Activated CD8-positive, alpha-beta T cell treated with anti-CD3 and anti-CD28 coated beads for 36 hours (primary cell): ENCODE measurements around the gene DCAF12. TPM values are rescaled to one million over a fixed set of nuclear protein-coding genes. Genes with fewer than 3 reads are reported as not detected.

ENCODE experiments used
- ATAC-seq: fragments of 200-7000 bp; cut with Tn5 transposase; one replicate; pipeline ENCODE4 v1.10.0; 2021; ENCODE audit warnings: mild to moderate bottlenecking, moderate library complexity
- CTCF ChIA-PET: fragments of 350-600 bp; sonication (Branson Sonifier 250); formaldehyde crosslinking; loops from one replicate; lab custom pipeline; 2021; ENCODE audit warnings: antibody characterized with exemption; lab: Charles Lee
- POLR2A ChIA-PET: fragments of 350-600 bp; sonication (Branson Sonifier 250); formaldehyde crosslinking; loops from one replicate; lab custom pipeline; 2021; ENCODE audit warnings: antibody characterized with exemption; lab: Charles Lee
- DNase-seq: peaks from one replicate; pipeline ENCODE4 v3.0.0-alpha.2; 2020
- H3K27ac Mint-ChIP-seq: one replicate; pipeline ENCODE4 v1.8.0; 2021; ENCODE audit warnings: mild to moderate bottlenecking, mixed read lengths
- H3K27me3 Mint-ChIP-seq: one replicate; pipeline ENCODE4 v1.8.0; 2021; ENCODE audit warnings: mixed read lengths
- H3K36me3 Mint-ChIP-seq: one replicate; pipeline ENCODE4 v1.8.0; 2021; ENCODE audit warnings: low read depth, mixed read lengths
- H3K4me1 Mint-ChIP-seq: one replicate; pipeline ENCODE4 v1.8.0; 2021; ENCODE audit warnings: low read depth, mixed read lengths
- H3K4me3 Mint-ChIP-seq: one replicate; pipeline ENCODE4 v1.8.0; 2021; ENCODE audit warnings: mild to moderate bottlenecking, moderate library complexity, mixed read lengths
- H3K9me3 Mint-ChIP-seq: one replicate; pipeline ENCODE4 v1.8.0; 2021; ENCODE audit warnings: mixed read lengths
- intact Hi-C: fragments of 100-400 bp; cut with micrococcal nuclease; formaldehyde crosslinking; loops from one replicate; pipeline ENCODE4 v1.10.0; 2022
- total RNA-seq, 2 experiments: library from RNA; stranded (reverse); gene quantifications; one replicate each; pipeline ENCODE4 v1.2.3, GENCODE V29; 2021
- TF ChIP-seq, protein P1 (sequence below): fragments of 200-600 bp; IDR thresholded peaks from one replicate; pipeline ENCODE4 v1.8.0; 2022; ENCODE audit warnings: antibody characterized with exemption, mild to moderate bottlenecking

DCAF12 gene
- total RNA-seq, 2 experiments from 2014 or later: 30.5 to 34.7 TPM

DNA sequence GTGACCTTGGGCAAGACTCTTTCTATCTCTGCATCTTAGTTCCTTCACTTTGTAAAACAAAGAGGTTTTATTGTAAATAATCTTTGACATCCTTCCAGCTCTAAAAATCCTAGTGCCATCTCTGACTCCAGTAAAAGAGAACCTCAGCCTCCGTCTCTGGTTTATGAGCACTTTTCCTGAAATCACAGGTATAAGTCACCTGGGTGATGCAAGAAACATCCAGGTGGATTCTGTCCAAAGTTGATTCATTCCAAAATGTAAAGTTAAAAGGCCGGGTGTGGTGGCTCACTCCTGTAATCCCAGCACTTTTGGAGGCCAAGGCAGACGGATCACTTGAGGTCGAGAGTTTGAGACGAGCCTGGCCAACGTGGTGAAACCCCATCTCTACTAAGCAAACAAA, 56.7 kb downstream of the DCAF12 start:
- Mint-ChIP-seq H3K9me3 (no peaks in the 10 kb centered on the region), H3K36me3 (no peaks in the 10 kb centered on the region), H3K4me3 (no peak overlapping the region), H3K27ac (no peak overlapping the region), H3K4me1 (no peaks in the 10 kb centered on the region), H3K27me3 (no peaks in the 10 kb centered on the region)
- TF ChIP-seq, protein P1, sequence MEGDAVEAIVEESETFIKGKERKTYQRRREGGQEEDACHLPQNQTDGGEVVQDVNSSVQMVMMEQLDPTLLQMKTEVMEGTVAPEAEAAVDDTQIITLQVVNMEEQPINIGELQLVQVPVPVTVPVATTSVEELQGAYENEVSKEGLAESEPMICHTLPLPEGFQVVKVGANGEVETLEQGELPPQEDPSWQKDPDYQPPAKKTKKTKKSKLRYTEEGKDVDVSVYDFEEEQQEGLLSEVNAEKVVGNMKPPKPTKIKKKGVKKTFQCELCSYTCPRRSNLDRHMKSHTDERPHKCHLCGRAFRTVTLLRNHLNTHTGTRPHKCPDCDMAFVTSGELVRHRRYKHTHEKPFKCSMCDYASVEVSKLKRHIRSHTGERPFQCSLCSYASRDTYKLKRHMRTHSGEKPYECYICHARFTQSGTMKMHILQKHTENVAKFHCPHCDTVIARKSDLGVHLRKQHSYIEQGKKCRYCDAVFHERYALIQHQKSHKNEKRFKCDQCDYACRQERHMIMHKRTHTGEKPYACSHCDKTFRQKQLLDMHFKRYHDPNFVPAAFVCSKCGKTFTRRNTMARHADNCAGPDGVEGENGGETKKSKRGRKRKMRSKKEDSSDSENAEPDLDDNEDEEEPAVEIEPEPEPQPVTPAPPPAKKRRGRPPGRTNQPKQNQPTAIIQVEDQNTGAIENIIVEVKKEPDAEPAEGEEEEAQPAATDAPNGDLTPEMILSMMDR: no peak
- ATAC-seq: no peak
- DNase-seq: no peak
- intact Hi-C loops: loop anchor here (10.0 kb wide), 1 partner anchor 55 kb away; no protein-coding TSS in a partner anchor
- ChIA-PET CTCF (no interaction called here), POLR2A (no interaction called here)

DNA sequence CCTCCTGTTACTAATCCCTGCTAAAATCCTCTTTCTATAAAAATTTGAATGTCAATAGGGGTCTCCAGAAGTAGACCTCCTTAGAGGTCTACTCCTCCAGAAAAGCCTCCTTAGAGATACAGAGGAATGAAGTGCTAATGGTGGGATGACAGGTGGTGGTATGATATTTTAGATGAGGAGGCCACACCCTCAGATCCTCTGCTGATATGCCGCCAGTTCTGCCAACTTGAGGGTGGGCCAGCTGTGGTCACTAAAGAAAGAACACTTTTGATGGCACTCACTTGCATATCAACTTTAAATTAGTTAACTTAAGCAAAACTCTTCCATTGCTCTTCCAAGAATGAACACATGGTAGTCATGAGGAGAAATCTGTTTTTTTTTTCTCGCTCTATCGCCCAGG, 61.0 kb downstream of the DCAF12 start:
- no peaks in the 10 kb centered on the region for H3K4me1 Mint-ChIP-seq
- TF ChIP-seq, protein P1: no peak
- DNase-seq (no peak), ATAC-seq (no peak)
- POLR2A ChIA-PET: no interaction called here
- H3K36me3 Mint-ChIP-seq: no peaks in the 10 kb centered on the region
- CTCF ChIA-PET: interaction anchor here (1.6 kb wide), 1 partner anchor 9 kb away, joined by 7 read pairs; no protein-coding TSS in a partner anchor
- H3K4me3 Mint-ChIP-seq: no peak overlapping the region
- intact Hi-C loops: no loop called here
- no peak overlapping the region for H3K27ac Mint-ChIP-seq
- H3K9me3 Mint-ChIP-seq: no peaks in the 10 kb centered on the region
- H3K27me3 Mint-ChIP-seq: no peaks in the 10 kb centered on the region

DNA sequence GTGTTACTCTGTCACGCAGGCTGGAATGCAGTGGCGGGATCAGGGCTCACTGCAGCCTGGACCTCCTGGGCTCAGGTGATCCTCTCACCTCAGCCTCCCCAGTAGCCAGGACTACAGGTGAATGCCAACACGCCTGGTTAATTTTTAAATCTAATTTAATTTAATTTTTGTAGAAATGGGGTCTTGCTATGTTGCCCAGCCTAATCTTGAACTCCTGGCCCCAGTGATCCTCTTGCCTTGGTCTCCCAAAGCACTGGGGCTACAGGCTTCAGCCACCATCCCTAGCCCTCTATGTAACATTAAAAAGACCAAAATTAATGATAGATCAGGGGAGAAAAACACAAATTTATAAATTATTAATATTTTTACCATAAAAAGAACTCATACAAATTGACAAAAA, 66.5 kb downstream of the DCAF12 start:
- DNase-seq (no peak), ATAC-seq (no peak)
- Mint-ChIP-seq H3K4me1 (no peaks in the 10 kb centered on the region), H3K27me3 (no peaks in the 10 kb centered on the region), H3K4me3 (no peak overlapping the region), H3K27ac (no peak overlapping the region), H3K9me3 (no peaks in the 10 kb centered on the region), H3K36me3 (no peaks in the 10 kb centered on the region)
- intact Hi-C loops: no loop called here
- TF ChIP-seq, protein P1: no peak
- ChIA-PET CTCF (interaction anchor here (4.7 kb wide), 1 partner anchor 14 kb away, joined by 19 read pairs; no protein-coding TSS in a partner anchor), POLR2A (no interaction called here)

DNA sequence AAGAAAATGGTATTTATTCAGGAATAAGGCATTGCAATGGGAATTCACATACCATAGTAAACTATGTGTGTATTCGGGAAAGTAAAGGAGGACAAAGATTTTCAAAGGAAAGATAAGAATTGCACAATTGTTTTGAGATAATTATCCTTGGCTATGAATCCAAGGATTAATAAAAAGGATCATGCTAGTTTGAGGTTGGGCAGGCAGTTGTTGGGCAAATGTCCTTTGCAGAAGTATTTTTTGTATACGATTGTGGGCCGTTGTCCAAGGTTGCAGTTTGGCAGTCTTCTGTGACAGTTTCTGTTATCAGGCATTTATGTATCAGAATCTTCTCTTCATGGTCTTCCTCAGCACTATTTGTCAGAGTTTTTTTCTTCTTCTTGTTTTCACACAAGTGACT, 67.2 kb downstream of the DCAF12 start:
- intact Hi-C loops: no loop called here
- Mint-ChIP-seq H3K36me3 (no peaks in the 10 kb centered on the region), H3K4me3 (no peak overlapping the region), H3K27ac (no peak overlapping the region), H3K27me3 (no peaks in the 10 kb centered on the region), H3K4me1 (no peaks in the 10 kb centered on the region), H3K9me3 (no peaks in the 10 kb centered on the region)
- POLR2A ChIA-PET: no interaction called here
- DNase-seq: no peak
- TF ChIP-seq, protein P1: no peak
- ATAC-seq: no peak
- CTCF ChIA-PET: interaction anchor here (4.7 kb wide), 1 partner anchor 14 kb away, joined by 19 read pairs; no protein-coding TSS in a partner anchor

DNA sequence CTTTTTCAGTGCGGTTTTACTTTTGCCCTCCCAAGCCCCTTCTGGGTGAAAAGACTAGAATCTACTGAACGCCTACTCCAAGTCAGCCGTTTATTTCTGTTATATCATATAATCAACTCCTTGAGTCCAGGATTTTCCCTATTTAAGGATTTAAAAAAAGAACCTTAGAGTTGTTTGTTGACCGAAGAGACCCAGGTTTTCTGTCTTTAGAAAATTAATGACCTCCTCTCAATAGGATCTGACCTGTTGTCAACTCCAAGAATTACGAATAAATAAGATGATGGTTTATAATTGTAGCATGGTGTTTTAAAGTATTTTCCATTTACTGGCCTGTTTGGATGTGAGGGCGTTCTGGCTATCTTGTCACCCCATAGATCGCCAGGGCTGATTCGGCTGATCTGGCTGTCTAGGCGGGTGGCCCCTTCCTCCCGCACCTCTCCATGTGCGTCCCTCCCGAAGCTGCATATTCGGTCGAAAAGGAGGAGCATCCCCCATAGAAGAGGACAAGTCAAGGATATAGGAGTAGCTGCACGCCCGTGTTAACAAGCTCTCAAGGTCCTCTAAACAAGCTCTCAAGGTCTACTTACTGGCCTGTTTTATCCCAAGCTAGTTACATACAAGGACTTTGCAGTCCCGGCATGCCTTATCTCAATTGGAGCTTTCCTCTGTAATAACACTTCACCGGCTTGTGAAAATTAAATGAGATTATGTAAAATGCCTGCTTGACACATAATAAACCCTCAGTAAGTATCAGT, 76.7 kb downstream of the DCAF12 start:
- Mint-ChIP-seq H3K27me3 (no peaks in the 10 kb centered on the region), H3K9me3 (no peaks in the 10 kb centered on the region), H3K4me3 (peak overlapping the region; percentile 87), H3K4me1 (peaks cover 28% of the 10 kb centered on the region), H3K27ac (peak overlapping the region; percentile 100), H3K36me3 (peaks cover 11% of the 10 kb centered on the region)
- intact Hi-C loops: loop anchor here (5.0 to 10.0 kb wide), 2 partner anchors 38 to 325 kb away; partner anchors contain the start of gene MYORG
- TF ChIP-seq, protein P1: no peak
- ChIA-PET POLR2A (interaction anchor here (0.9 to 2.3 kb wide), 5 partner anchors 17 to 234 kb away, joined by 3 to 9 read pairs (median 7); partner anchors contain the start of gene UBE2R2), CTCF (interaction anchor here (1.4 kb wide), 1 partner anchor 24 kb away, joined by 7 read pairs; no protein-coding TSS in a partner anchor)
- ATAC-seq (no peak), DNase-seq (peak; percentile 6)
